PC-3 (cell line): ENCODE measurements around the gene PTPRN2.

ENCODE experiments used
- EZH2phosphoT487 ChIP-seq: fragments of 300-600 bp; sonication (generic); IDR thresholded peaks from 2 replicates; pipeline ENCODE4 v1.6.1; 2018; ENCODE audit warnings: mild to moderate bottlenecking, antibody characterized with exemption, low read length, borderline replicate concordance
- TF ChIP-seq, protein P1 (sequence below): fragments of 300-600 bp; sonication (generic); conservative IDR thresholded peaks from 2 replicates; pipeline ENCODE4 v1.5.1; 2017; ENCODE audit warnings: antibody characterized with exemption, low read depth, mild to moderate bottlenecking, low read length

GRCh38 chr7:158391541-158391940 lies 196.1 kb downstream of the PTPRN2 start:
- TF ChIP-seq EZH2phosphoT487, result no peak
- TF ChIP-seq, protein P1, sequence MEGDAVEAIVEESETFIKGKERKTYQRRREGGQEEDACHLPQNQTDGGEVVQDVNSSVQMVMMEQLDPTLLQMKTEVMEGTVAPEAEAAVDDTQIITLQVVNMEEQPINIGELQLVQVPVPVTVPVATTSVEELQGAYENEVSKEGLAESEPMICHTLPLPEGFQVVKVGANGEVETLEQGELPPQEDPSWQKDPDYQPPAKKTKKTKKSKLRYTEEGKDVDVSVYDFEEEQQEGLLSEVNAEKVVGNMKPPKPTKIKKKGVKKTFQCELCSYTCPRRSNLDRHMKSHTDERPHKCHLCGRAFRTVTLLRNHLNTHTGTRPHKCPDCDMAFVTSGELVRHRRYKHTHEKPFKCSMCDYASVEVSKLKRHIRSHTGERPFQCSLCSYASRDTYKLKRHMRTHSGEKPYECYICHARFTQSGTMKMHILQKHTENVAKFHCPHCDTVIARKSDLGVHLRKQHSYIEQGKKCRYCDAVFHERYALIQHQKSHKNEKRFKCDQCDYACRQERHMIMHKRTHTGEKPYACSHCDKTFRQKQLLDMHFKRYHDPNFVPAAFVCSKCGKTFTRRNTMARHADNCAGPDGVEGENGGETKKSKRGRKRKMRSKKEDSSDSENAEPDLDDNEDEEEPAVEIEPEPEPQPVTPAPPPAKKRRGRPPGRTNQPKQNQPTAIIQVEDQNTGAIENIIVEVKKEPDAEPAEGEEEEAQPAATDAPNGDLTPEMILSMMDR, result no peak
